Tibial nerve (tissue), 4 donors: ENCODE data around the gene PLEKHG5. TPM values are rescaled to one million over a fixed set of nuclear protein-coding genes. Genes with fewer than 3 reads are reported as not detected.

Source experiments
- DNase-seq, 2 donors: peaks; one replicate each; pipeline ENCODE4 v3.0.0-alpha.2; 2019; ENCODE audit warnings: low spot score in 2 of 2
- H3K27ac ChIP-seq, 4 donors: fragments of 200-600 bp; sonication (generic) in 3 of 4; one replicate each; pipeline ENCODE4 v1.5.1; 2017 to 2019; ENCODE audit warnings: mild to moderate bottlenecking in 1 of 4
- H3K27me3 ChIP-seq, 2 donors: fragments of 200-600 bp; sonication (generic) in 1 of 2; one replicate each; pipeline versions ENCODE4 v1.5.1 to v1.6.0; 2017 to 2019
- H3K36me3 ChIP-seq, 3 donors: fragments of 200-600 bp; sonication (generic); one replicate each; pipeline ENCODE4 v1.5.1; 2018 to 2019
- H3K4me1 ChIP-seq, 4 donors: fragments of 200-600 bp; sonication (generic) in 3 of 4; one replicate each; pipeline ENCODE4 v1.5.1; 2017 to 2019
- H3K4me3 ChIP-seq, 4 donors: fragments of 200-600 bp; sonication (generic) in 3 of 4; one replicate each; pipeline ENCODE4 v1.5.1; 2017 to 2019; ENCODE audit warnings: mild to moderate bottlenecking in 1 of 4, moderate library complexity in 1 of 4
- H3K9me3 ChIP-seq, 4 donors: fragments of 200-600 bp; sonication (generic) in 3 of 4; one replicate each; pipeline ENCODE4 v1.5.1; 2017 to 2019
- EP300 ChIP-seq, 2 donors: sonication (generic); formaldehyde crosslinking; IDR thresholded peaks; one replicate each; pipeline ENCODE4 v1.6.1; 2017; ENCODE audit warnings: antibody characterized with exemption in 2 of 2, mild to moderate bottlenecking in 1 of 2
- WGBS, 2 donors: methylation state at CpG; one replicate each; pipeline ENCODE4 v1.1.5; 2018; 5-methylcytosine and 5-hydroxymethylcytosine counted together
- small RNA-seq: library from RNA; depleted of rRNA; stranded (forward); fragments of <200 nt; gene quantifications from one replicate; pipeline ENCODE3, GENCODE V24; 2016
- total RNA-seq, 4 donors: library from RNA; depleted of rRNA; stranded (reverse); fragments of >200 nt; gene quantifications; one replicate each; pipeline ENCODE4 v1.1.0, GENCODE V29; 2016

PLEKHG5 gene
- total RNA-seq, 4 donors from 2014 or later = 25.6 to 40.8 (median 30.8) TPM

DNA sequence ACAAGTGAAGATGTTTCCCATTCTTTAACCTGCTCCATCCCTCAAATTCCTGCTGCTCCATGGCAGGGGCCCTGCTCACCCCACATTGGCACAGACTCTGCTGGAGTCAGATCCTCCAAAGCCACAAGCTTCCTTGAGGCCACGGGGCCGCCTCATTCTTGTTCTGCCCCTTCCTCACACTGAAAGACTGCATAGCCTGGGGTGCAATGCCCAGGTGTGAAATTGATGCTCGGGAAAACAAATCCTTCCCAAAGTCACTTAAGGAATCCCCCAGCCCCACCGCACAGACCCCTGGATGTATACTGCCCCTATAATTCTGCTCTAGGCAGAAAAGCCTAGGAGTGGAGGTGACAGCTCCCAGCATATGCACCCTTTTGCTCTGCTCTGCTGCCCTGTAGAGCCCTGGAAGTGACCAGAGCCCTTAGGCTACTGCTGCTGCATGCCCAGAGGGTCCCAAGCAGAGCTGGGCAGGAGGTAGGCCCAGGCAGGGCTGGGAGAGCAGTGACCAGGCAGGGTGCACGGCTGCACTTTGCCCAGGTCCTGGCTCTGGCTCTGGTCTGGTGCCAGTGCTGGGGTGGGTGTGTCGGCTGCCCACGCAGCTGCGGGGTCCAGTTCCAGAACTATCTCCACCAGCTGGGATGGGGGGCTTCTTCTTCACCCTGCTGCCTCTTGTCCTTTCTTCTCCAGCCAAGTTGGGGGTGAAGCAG, 73.4 kb downstream of the PLEKHG5 start:
- Histone ChIP-seq H3K4me3 (no peak overlapping the region), H3K9me3 (no peaks in the 10 kb centered on the region), H3K4me1 (peaks cover 0 to 34% (median 17%) of the 10 kb centered on the region in 4 donors), H3K36me3 (no peaks in the 10 kb centered on the region), H3K27ac (no peak overlapping the region), H3K27me3 (peaks cover 0 to 100% of the 10 kb centered on the region in 2 donors)
- TF ChIP-seq EP300 (IDR thresholded peaks at IDR 0.05) = no peak
- 56 to 59% methylated on average over 7 to 8 of the region's 8 CpGs for WGBS, 2 donors
- DNase-seq = no peak

Small RNA genes within 50 kb of the gene (small RNA-seq; reads per million reads assigned to genes)
- gene MIR4252 = not detected
- gene RNU6-731P = not detected

Other genes with a start within 250 kb of the PLEKHG5 start
- gene HES3, start 247.5 kb downstream of the PLEKHG5 start, total RNA-seq = not detected
- gene GPR153, start 230.6 kb downstream of the PLEKHG5 start, total RNA-seq = 10 to 100 TPM; 10.3 to 12.7 (median 11.3) TPM
- 10 to 100 TPM; 18.6 to 29.4 (median 23.2) TPM for gene ACOT7, start 97.9 kb downstream of the PLEKHG5 start, total RNA-seq
- not detected for gene HES2, start 71.7 kb downstream of the PLEKHG5 start, total RNA-seq
- 1 to 10 TPM in 3 of 4 donors, under 1 TPM in 1; 0.60 to 6.1 (median 1.7) TPM for gene ESPN, start 66.9 kb downstream of the PLEKHG5 start, total RNA-seq
- 10 to 100 TPM; 32.3 to 79.8 (median 53.4) TPM for gene TNFRSF25, start 25.5 kb downstream of the PLEKHG5 start, total RNA-seq
- gene NOL9, start 62.8 kb upstream of the PLEKHG5 start, total RNA-seq = 10 to 100 TPM; 17.9 to 30.9 (median 26.0) TPM
- under 1 TPM in 2 of 4 donors, not detected in 2; 0.22 to 0.78 TPM for gene TAS1R1, start 63.6 kb upstream of the PLEKHG5 start, total RNA-seq
- gene ZBTB48, start 88.3 kb upstream of the PLEKHG5 start, total RNA-seq = 10 to 100 TPM; 27.5 to 41.1 (median 33.6) TPM
- gene KLHL21, start 111.2 kb upstream of the PLEKHG5 start, total RNA-seq = 10 to 100 TPM; 59.4 to 79.2 (median 72.5) TPM
- 10 to 100 TPM; 12.9 to 17.7 (median 15.7) TPM for gene PHF13, start 122.1 kb upstream of the PLEKHG5 start, total RNA-seq
- 10 to 100 TPM; 35.0 to 39.8 (median 37.1) TPM for gene THAP3, start 133.2 kb upstream of the PLEKHG5 start, total RNA-seq
- 10 to 100 TPM; 24.9 to 36.9 (median 31.7) TPM for gene DNAJC11, start 210.1 kb upstream of the PLEKHG5 start, total RNA-seq